ENCODE data around the gene IGFBP1.

DNA sequence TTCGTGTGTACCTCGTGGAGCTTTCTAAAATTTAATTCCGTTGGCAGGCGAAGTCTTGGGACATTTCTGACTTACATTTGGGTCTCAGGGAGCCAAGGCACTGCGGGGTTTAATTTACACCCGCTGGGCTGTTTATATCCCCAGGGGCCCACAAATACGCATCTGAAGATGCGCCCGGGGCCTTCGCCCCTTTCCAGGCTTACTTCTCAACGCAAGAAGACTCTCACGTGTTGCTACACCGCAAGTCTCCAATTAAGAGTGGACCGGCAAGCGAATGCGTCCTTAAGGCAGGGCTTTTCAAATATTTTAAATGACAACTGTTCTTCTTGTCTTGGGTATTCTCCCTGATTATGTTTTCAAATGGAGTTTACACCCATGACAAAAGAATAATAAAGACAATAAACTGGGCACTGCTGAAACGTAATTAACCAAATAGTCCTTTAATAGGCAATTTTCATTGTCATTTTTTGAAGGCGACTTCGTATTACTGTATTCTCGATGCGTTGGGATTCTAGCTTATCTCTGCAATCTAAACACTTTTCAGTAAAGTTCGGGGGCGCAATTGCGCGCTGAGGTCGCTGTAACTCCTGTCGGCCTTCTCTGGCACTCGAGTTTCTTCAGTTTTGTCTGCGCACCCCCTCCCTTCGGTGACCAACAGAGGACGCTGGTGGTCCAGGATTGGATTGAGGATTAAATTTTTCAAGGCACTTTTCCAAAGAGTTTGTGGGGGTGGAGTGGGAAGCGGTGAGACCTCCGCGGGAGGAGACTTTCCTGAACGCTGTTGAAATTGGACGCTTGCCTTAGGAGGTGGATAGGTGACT is 33.6 kb downstream of the IGFBP1 start:
- TF ChIP-seq, protein P1, sequence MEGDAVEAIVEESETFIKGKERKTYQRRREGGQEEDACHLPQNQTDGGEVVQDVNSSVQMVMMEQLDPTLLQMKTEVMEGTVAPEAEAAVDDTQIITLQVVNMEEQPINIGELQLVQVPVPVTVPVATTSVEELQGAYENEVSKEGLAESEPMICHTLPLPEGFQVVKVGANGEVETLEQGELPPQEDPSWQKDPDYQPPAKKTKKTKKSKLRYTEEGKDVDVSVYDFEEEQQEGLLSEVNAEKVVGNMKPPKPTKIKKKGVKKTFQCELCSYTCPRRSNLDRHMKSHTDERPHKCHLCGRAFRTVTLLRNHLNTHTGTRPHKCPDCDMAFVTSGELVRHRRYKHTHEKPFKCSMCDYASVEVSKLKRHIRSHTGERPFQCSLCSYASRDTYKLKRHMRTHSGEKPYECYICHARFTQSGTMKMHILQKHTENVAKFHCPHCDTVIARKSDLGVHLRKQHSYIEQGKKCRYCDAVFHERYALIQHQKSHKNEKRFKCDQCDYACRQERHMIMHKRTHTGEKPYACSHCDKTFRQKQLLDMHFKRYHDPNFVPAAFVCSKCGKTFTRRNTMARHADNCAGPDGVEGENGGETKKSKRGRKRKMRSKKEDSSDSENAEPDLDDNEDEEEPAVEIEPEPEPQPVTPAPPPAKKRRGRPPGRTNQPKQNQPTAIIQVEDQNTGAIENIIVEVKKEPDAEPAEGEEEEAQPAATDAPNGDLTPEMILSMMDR (conservative IDR thresholded peaks at IDR 0.05; ENCODE audit: low read depth in 2 of 2): peak; percentile 92 to 96
- TF ChIP-seq EZH2 (IDR thresholded peaks at IDR 0.05; ENCODE audit: low read depth, unreplicated experiment) (peak; percentile 54), POLR2AphosphoS5 (IDR thresholded peaks at IDR 0.05; ENCODE audit: low read depth) (no peak), EZH2phosphoT487 (IDR thresholded peaks at IDR 0.05; ENCODE audit: unreplicated experiment) (peak; percentile 59), CREB1 (CRISPR knock-in tag; IDR thresholded peaks at IDR 0.05; ENCODE audit: low read depth) (no peak), ZNF114 (CRISPR knock-in tag; IDR thresholded peaks at IDR 0.05) (no peak), STAT1 (IDR thresholded peaks at IDR 0.05; ENCODE audit: unreplicated experiment) (no peak), ZNF331 (CRISPR knock-in tag; IDR thresholded peaks at IDR 0.05; ENCODE audit: low read depth) (no peak), JUNB (IDR thresholded peaks at IDR 0.05; ENCODE audit: unreplicated experiment) (no peak)
- TF ChIP-seq, protein P2, sequence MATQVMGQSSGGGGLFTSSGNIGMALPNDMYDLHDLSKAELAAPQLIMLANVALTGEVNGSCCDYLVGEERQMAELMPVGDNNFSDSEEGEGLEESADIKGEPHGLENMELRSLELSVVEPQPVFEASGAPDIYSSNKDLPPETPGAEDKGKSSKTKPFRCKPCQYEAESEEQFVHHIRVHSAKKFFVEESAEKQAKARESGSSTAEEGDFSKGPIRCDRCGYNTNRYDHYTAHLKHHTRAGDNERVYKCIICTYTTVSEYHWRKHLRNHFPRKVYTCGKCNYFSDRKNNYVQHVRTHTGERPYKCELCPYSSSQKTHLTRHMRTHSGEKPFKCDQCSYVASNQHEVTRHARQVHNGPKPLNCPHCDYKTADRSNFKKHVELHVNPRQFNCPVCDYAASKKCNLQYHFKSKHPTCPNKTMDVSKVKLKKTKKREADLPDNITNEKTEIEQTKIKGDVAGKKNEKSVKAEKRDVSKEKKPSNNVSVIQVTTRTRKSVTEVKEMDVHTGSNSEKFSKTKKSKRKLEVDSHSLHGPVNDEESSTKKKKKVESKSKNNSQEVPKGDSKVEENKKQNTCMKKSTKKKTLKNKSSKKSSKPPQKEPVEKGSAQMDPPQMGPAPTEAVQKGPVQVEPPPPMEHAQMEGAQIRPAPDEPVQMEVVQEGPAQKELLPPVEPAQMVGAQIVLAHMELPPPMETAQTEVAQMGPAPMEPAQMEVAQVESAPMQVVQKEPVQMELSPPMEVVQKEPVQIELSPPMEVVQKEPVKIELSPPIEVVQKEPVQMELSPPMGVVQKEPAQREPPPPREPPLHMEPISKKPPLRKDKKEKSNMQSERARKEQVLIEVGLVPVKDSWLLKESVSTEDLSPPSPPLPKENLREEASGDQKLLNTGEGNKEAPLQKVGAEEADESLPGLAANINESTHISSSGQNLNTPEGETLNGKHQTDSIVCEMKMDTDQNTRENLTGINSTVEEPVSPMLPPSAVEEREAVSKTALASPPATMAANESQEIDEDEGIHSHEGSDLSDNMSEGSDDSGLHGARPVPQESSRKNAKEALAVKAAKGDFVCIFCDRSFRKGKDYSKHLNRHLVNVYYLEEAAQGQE (IDR thresholded peaks at IDR 0.05; ENCODE audit: unreplicated experiment): no peak
